ENCODE data around the gene TRAIP. TPM values are rescaled to one million over a fixed set of nuclear protein-coding genes. Genes with fewer than 3 reads are reported as not detected.

The TRAIP gene
- total and polyA plus RNA-seq, 2 donors (not counting 1 experiment from before 2014, with no cell fraction given), result 5.0 to 8.7 TPM

- peaks cover 12 to 14% of the 10 kb centered on the region in 2 donors for H3K4me1 ChIP-seq (ENCODE audit: control insufficient read depth in 2 of 2, insufficient read depth in 2 of 2, low read length in 2 of 2)
- Mint-ChIP-seq H3K4me1 (no peaks in the 10 kb centered on the region), H3K4me3 (no peak overlapping the region), H3K27ac (no peak overlapping the region), H3K9me3 (ENCODE audit: insufficient read depth) (no peaks in the 10 kb centered on the region), H3K27me3 (peaks cover 42% of the 10 kb centered on the region)
- ChIA-PET CTCF (no interaction called here), POLR2A (no interaction called here)
- no peaks in the 10 kb centered on the region for H3K79me2 ChIP-seq (ENCODE audit: control insufficient read depth, insufficient read depth, low read length)
- H2AFZ ChIP-seq (ENCODE audit: insufficient read depth, low read depth, low read length, poor library complexity, severe bottlenecking), result no peak overlapping the region
- H3K27ac ChIP-seq (ENCODE audit: low read length in 2 of 2), result no peak overlapping the region
- no peak for TF ChIP-seq EZH2 (IDR thresholded peaks at IDR 0.05; ENCODE audit: borderline replicate concordance, insufficient read depth, low read depth, low read length, poor library complexity, severe bottlenecking)
- TF ChIP-seq, protein P1, sequence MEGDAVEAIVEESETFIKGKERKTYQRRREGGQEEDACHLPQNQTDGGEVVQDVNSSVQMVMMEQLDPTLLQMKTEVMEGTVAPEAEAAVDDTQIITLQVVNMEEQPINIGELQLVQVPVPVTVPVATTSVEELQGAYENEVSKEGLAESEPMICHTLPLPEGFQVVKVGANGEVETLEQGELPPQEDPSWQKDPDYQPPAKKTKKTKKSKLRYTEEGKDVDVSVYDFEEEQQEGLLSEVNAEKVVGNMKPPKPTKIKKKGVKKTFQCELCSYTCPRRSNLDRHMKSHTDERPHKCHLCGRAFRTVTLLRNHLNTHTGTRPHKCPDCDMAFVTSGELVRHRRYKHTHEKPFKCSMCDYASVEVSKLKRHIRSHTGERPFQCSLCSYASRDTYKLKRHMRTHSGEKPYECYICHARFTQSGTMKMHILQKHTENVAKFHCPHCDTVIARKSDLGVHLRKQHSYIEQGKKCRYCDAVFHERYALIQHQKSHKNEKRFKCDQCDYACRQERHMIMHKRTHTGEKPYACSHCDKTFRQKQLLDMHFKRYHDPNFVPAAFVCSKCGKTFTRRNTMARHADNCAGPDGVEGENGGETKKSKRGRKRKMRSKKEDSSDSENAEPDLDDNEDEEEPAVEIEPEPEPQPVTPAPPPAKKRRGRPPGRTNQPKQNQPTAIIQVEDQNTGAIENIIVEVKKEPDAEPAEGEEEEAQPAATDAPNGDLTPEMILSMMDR (IDR thresholded peaks at IDR 0.05), result no peak
- H3K27me3 ChIP-seq (replicated peaks in 1 of 4; ENCODE audit: control extremely low read depth in 1 of 4, control insufficient read depth in 3 of 4, insufficient read depth in 4 of 4, low read length in 3 of 4), result peaks cover 0 to 56% (median 20%) of the 10 kb centered on the region in 4 experiments
- intact Hi-C loops (cut with micrococcal nuclease), result no loop called here
- H3K9me3 ChIP-seq (ENCODE audit: control extremely low read depth in 1 of 3, control insufficient read depth in 2 of 3, insufficient read depth in 1 of 3, low read length in 2 of 3), result peaks cover 0 to 12% (median 0%) of the 10 kb centered on the region in 3 donors
- no peak overlapping the region for H3K4me2 ChIP-seq (replicated peaks; ENCODE audit: low read depth, low read length, poor library complexity, severe bottlenecking)
- no peaks in the 10 kb centered on the region for H3K36me3 ChIP-seq (replicated peaks in 1 of 2; ENCODE audit: control extremely low read depth in 1 of 2, control insufficient read depth in 1 of 2, extremely low read depth in 1 of 2, insufficient read depth in 2 of 2, low read length in 1 of 2)
- no peaks in the 10 kb centered on the region for H4K20me1 ChIP-seq (ENCODE audit: control insufficient read depth, insufficient read depth, low read length, poor library complexity, severe bottlenecking)
- ATAC-seq (ENCODE audit: low read depth), result no peak
- no CpG with 5 or more reads among the region's 1 CpG for WGBS (ENCODE audit: insufficient coverage)
- no peak overlapping the region for H3K9ac ChIP-seq (ENCODE audit: low read length)
- no peak for DNase-seq
- H3K4me3 ChIP-seq (ENCODE audit: control extremely low read depth in 1 of 5, extremely low read depth in 1 of 5, insufficient read depth in 1 of 5, low read depth in 2 of 5, low read length in 4 of 5), result no peak overlapping the region
Measured at GRCh38 chr3:49867400-49867799, 11.0 kb upstream of the TRAIP start.

- Histone ChIP-seq H4K20me1 (ENCODE audit: control insufficient read depth, insufficient read depth, low read length, poor library complexity, severe bottlenecking) (no peaks in the 10 kb centered on the region), H3K27ac (ENCODE audit: low read length in 2 of 2) (no peak overlapping the region), H3K27me3 (replicated peaks in 1 of 4; ENCODE audit: control extremely low read depth in 1 of 4, control insufficient read depth in 3 of 4, insufficient read depth in 4 of 4, low read length in 3 of 4) (peaks cover 0 to 52% (median 16%) of the 10 kb centered on the region in 4 experiments), H3K9me3 (ENCODE audit: control extremely low read depth in 1 of 3, control insufficient read depth in 2 of 3, insufficient read depth in 1 of 3, low read length in 2 of 3) (peaks cover 0 to 12% (median 0%) of the 10 kb centered on the region in 3 donors), H3K9ac (ENCODE audit: low read length) (no peak overlapping the region), H3K4me3 (ENCODE audit: control extremely low read depth in 1 of 5, extremely low read depth in 1 of 5, insufficient read depth in 1 of 5, low read depth in 2 of 5, low read length in 4 of 5) (no peak overlapping the region), H3K79me2 (ENCODE audit: control insufficient read depth, insufficient read depth, low read length) (no peaks in the 10 kb centered on the region), H3K4me2 (replicated peaks; ENCODE audit: low read depth, low read length, poor library complexity, severe bottlenecking) (no peak overlapping the region), H2AFZ (ENCODE audit: insufficient read depth, low read depth, low read length, poor library complexity, severe bottlenecking) (no peak overlapping the region), H3K36me3 (replicated peaks in 1 of 2; ENCODE audit: control extremely low read depth in 1 of 2, control insufficient read depth in 1 of 2, extremely low read depth in 1 of 2, insufficient read depth in 2 of 2, low read length in 1 of 2) (no peaks in the 10 kb centered on the region), H3K4me1 (ENCODE audit: control insufficient read depth in 2 of 2, insufficient read depth in 2 of 2, low read length in 2 of 2) (peaks cover 12 to 14% of the 10 kb centered on the region in 2 donors)
- DNase-seq (no peak), ATAC-seq (ENCODE audit: low read depth) (no peak)
- WGBS (ENCODE audit: insufficient coverage), result 46% methylated on average over 3 of the region's 7 CpGs
- H3K9me3 Mint-ChIP-seq (ENCODE audit: insufficient read depth), result no peaks in the 10 kb centered on the region
- peaks cover 36% of the 10 kb centered on the region for H3K27me3 Mint-ChIP-seq
- H3K27ac Mint-ChIP-seq, result no peak overlapping the region
- intact Hi-C loops (cut with micrococcal nuclease), result no loop called here
- ChIA-PET POLR2A (no interaction called here), CTCF (interaction anchor here (0.6 kb wide), 1 partner anchor 298 kb away, joined by 4 read pairs; no protein-coding TSS in a partner anchor)
- H3K4me3 Mint-ChIP-seq, result no peak overlapping the region
- no peak for TF ChIP-seq EZH2 (IDR thresholded peaks at IDR 0.05; ENCODE audit: borderline replicate concordance, insufficient read depth, low read depth, low read length, poor library complexity, severe bottlenecking)
- TF ChIP-seq, protein P1 (IDR thresholded peaks at IDR 0.05), result no peak
- H3K4me1 Mint-ChIP-seq, result no peaks in the 10 kb centered on the region
Measured at GRCh38 chr3:49865198-49865784, 8.9 kb upstream of the TRAIP start.
